ENCODE measurements around the gene RHOC. TPM values are rescaled to one million over a fixed set of nuclear protein-coding genes. Genes with fewer than 3 reads are reported as not detected.

The RHOC gene
- total RNA-seq, 2 donors from 2014 or later = 190 to 330 TPM

DNA sequence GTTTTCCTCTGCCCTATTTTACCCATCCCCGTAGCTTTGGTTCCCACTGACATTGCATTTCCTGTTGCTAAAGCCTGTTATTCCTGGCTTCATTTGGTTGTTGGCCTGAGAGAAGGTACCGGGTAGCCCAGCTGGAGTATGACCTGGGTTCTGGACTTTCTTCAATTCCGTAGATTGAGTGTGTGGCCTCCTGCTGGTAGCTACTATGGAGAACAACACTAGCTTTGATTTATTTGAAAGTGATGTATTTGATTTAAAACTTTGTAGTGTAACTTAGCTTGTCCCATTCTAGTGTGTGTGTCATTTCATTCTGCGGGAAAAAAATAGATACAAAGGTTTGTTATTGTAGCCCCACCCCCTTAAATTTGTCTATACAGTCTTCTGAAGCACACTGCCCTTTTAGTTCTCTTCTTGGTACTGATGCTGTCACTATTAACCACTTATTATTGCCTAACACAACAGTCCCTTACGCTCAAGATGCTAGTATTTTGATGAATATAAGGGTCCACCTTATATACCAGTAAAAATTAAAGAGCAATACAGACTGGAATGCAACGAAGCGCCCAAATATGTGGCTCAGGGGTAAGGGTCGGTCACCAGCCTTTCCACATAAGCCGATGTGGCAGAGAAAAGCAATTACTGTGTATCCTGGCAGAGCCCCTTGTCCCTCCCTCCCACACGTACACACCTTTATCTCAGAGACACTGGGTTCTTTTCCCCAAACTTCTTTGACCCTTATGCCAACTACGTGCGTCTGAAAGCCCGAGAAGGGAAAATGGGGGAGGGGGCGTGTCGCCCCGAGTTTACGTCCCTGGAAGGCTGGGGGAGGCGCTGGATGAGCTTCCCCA, 33.1 kb downstream of the RHOC start:
- H3K9me3 ChIP-seq = no peaks in the 10 kb centered on the region
- H3K4me3 ChIP-seq = peak overlapping the region; percentile 61 to 81
- peaks cover 12% of the 10 kb centered on the region for H3K36me3 ChIP-seq
- H3K27me3 ChIP-seq = no peaks in the 10 kb centered on the region
- TF ChIP-seq, protein P1, sequence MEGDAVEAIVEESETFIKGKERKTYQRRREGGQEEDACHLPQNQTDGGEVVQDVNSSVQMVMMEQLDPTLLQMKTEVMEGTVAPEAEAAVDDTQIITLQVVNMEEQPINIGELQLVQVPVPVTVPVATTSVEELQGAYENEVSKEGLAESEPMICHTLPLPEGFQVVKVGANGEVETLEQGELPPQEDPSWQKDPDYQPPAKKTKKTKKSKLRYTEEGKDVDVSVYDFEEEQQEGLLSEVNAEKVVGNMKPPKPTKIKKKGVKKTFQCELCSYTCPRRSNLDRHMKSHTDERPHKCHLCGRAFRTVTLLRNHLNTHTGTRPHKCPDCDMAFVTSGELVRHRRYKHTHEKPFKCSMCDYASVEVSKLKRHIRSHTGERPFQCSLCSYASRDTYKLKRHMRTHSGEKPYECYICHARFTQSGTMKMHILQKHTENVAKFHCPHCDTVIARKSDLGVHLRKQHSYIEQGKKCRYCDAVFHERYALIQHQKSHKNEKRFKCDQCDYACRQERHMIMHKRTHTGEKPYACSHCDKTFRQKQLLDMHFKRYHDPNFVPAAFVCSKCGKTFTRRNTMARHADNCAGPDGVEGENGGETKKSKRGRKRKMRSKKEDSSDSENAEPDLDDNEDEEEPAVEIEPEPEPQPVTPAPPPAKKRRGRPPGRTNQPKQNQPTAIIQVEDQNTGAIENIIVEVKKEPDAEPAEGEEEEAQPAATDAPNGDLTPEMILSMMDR (IDR thresholded peaks at IDR 0.05) = peak; percentile 24 to 56
- peaks cover 0 to 22% of the 10 kb centered on the region in 2 donors for H3K4me1 ChIP-seq
- no peak for DNase-seq (ENCODE audit: low spot score)
- peak overlapping the region; percentile 79 to 87 for H3K27ac ChIP-seq

DNA sequence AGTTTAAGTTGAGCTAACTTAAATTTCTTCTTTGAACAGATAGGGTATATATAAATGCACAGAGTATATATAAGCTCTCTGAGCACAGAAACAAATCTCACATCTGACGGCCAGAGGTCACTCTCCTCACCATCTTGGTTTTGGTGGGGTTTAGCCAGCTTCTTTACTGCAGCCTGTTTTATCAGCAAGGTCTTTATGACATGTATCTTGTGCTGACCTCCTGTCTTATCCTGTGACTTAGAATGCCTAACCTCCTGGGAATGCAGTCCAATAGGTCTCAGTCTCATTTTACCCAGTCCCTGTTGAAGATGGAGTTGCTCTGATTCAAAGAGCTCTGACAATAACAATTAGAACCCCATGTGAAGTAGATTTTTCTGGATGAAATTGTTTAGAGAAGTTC, 34.1 kb downstream of the RHOC start:
- peaks cover 22% of the 10 kb centered on the region for H3K36me3 ChIP-seq
- TF ChIP-seq, protein P1 (IDR thresholded peaks at IDR 0.05) = no peak
- no peaks in the 10 kb centered on the region for H3K9me3 ChIP-seq
- no peak for DNase-seq (ENCODE audit: low spot score)
- H3K4me1 ChIP-seq = peaks cover 0 to 22% of the 10 kb centered on the region in 2 donors
- H3K27ac ChIP-seq = peak overlapping the region in 1 of 2 donors; percentile 79
- H3K27me3 ChIP-seq = no peaks in the 10 kb centered on the region
- no peak overlapping the region for H3K4me3 ChIP-seq

DNA sequence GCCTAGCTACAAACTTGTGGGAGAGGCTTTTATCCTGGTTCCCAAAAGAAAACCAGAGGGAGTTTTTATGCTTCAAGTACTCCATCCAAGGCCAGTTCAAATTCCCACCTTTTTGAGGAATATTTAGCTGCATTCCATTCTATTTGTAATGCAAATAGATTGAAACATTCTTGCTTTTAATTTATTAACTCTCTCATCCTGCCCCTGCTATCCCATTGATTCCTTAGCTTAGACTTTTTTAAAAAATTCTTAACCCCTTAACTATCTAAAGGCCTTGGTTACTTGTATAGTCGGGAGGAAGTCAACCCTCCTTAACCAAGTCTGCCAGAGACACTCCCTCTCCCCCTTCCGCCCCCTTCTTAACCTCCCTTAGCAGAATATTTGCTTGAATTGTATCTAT, 34.9 kb downstream of the RHOC start:
- DNase-seq (ENCODE audit: low spot score) = no peak
- peaks cover 30% of the 10 kb centered on the region for H3K36me3 ChIP-seq
- TF ChIP-seq, protein P1 (IDR thresholded peaks at IDR 0.05) = no peak

DNA sequence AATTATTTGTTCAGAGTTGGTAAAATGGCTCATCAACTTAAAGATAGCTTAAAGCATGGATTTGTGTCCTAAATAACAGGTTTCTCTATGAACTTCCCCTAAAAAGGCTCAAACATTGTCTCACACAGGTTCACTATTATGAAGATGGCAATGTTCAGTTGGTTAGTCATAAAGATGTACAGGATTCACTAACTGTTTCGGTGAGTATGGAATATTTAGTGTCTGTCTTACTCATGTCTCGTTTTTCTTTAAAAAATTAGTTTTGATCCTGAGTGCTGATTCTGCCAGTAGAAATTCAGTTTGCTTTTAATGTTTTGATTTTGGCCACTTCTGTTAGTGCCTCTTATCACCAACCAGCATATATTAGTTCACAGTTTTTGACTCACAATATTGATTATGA, 40.0 kb downstream of the RHOC start:
- Histone ChIP-seq H3K9me3 (no peaks in the 10 kb centered on the region), H3K4me3 (no peak overlapping the region), H3K36me3 (peaks cover 67% of the 10 kb centered on the region), H3K27me3 (no peaks in the 10 kb centered on the region), H3K27ac (no peak overlapping the region), H3K4me1 (no peaks in the 10 kb centered on the region)
- DNase-seq (ENCODE audit: low spot score) = no peak
- TF ChIP-seq, protein P1 (IDR thresholded peaks at IDR 0.05) = no peak

More for the DNA sequence above, 34.9 kb downstream of the RHOC start:
- Histone ChIP-seq H3K27me3 (no peaks in the 10 kb centered on the region), H3K27ac (no peak overlapping the region), H3K4me3 (no peak overlapping the region), H3K9me3 (no peaks in the 10 kb centered on the region), H3K4me1 (peaks cover 0 to 22% of the 10 kb centered on the region in 2 donors)

DNA sequence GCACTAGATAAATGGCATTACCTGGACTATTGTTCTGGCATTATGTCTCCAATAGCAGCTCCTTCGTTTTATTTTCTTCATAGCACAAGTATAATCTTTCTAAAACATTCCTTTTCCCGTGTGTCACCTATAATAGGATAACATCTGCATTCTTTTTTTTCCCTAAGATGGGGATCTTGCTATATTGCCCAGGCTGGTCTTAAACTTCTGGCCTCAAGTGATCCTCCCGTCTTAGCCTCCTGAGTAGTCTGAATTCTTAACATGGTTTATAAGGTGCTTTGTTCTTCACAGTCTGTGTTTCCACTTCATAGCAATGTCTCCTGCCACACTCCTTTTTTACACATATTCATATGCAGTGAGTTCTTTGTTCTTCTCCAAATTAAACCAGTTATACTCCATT, 41.1 kb downstream of the RHOC start:
- no peaks in the 10 kb centered on the region for H3K4me1 ChIP-seq
- H3K27me3 ChIP-seq = no peaks in the 10 kb centered on the region
- no peak overlapping the region for H3K4me3 ChIP-seq
- DNase-seq (ENCODE audit: low spot score) = no peak
- H3K27ac ChIP-seq = no peak overlapping the region
- H3K9me3 ChIP-seq = no peaks in the 10 kb centered on the region
- H3K36me3 ChIP-seq = peaks cover 78% of the 10 kb centered on the region
- TF ChIP-seq, protein P1 (IDR thresholded peaks at IDR 0.05) = no peak

Measured in right atrium auricular region (tissue), 2 donors.